Stomach (tissue), 9 donors: ENCODE measurements around the gene ADGRL2. TPM values are rescaled to one million over a fixed set of nuclear protein-coding genes. Genes with fewer than 3 reads are reported as not detected.
"Not testable (repeated sequence)": the region's sequence is repeated elsewhere in the genome, so short reads cannot be mapped to it uniquely, and the experiment has no call there.

Experiments used
- DNase-seq, 2 donors: peaks; one replicate each; pipeline versions ENCODE4 v3.0.0 to v3.0.0-alpha.2; 2013 to 2019
- H3K27ac ChIP-seq, 5 donors: fragments of 200-600 bp in 4 of 5; sonication (generic) in 4 of 5; one replicate each; pipeline ENCODE4 v1.5.1; 2013 to 2019; ENCODE audit warnings: mild to moderate bottlenecking in 1 of 5, moderate library complexity in 1 of 5
- H3K27me3 ChIP-seq, 3 donors: fragments of 200-600 bp; sonication (generic); one replicate each; pipeline ENCODE4 v1.5.1; 2017 to 2019; ENCODE audit warnings: mixed run types in 1 of 3
- H3K36me3 ChIP-seq, 4 donors: fragments of 200-600 bp; sonication (generic); 1 replicate in 3 of 4; 2 replicates in 1 of 4; pipeline ENCODE4 v1.5.1; 2016 to 2019
- H3K4me1 ChIP-seq, 4 donors: fragments of 200-600 bp; sonication (generic); one replicate each; pipeline ENCODE4 v1.5.1; 2016 to 2019
- H3K4me3 ChIP-seq, 4 donors: fragments of 200-600 bp; sonication (generic) in 3 of 4; one replicate each; pipeline ENCODE4 v1.5.1; 2016 to 2019; ENCODE audit warnings: mild to moderate bottlenecking in 1 of 4
- H3K9me3 ChIP-seq, 4 donors: fragments of 200-600 bp; sonication (generic); one replicate each; pipeline ENCODE4 v1.5.1; 2016 to 2019
- EP300 ChIP-seq: sonication (generic); formaldehyde crosslinking; IDR thresholded peaks from one replicate; pipeline ENCODE4 v1.6.1; 2017; ENCODE audit warnings: antibody characterized with exemption
- POLR2A ChIP-seq, 4 donors: fragments of 450-650 bp; IDR thresholded peaks; one replicate each; pipeline ENCODE4 v1.6.1; 2016; ENCODE audit warnings: antibody characterized with exemption in 4 of 4, control low read depth in 2 of 4, mild to moderate bottlenecking in 1 of 4, moderate library complexity in 1 of 4
- POLR2AphosphoS5 ChIP-seq, 3 donors: sonication (generic); formaldehyde crosslinking; IDR thresholded peaks; one replicate each; pipeline ENCODE4 v1.6.1; 2016; ENCODE audit warnings: antibody characterized with exemption in 3 of 3
- WGBS, 5 donors: extraction: QIAGEN DNeasy Blood & Tissue Kit in 3 of 5; methylation state at CpG; one replicate each; pipeline versions ENCODE4 v1.1.5 to v1.1.7; 2013 to 2018; 5-methylcytosine and 5-hydroxymethylcytosine counted together
- intact Hi-C: fragments of 100-400 bp; cut with DNase I; formaldehyde crosslinking; loops from one replicate; pipeline ENCODE4 v1.15.1; 2023; ENCODE audit warnings: low total_unique reads
- polyA plus RNA-seq, 3 donors: library from polyadenylated mRNA; stranded (reverse); fragments of 200-250 nt; gene quantifications; one replicate each; pipeline ENCODE4 v1.2.3, GENCODE V29; 2013
- total RNA-seq, 5 donors: library from RNA; depleted of rRNA; stranded (reverse); fragments of >200 nt; gene quantifications; one replicate each; pipeline versions ENCODE4 v1.1.0 to v1.2.3, GENCODE V29; 2014 to 2016
- TF ChIP-seq, protein P1 (sequence below), 7 experiments: fragments of 450-650 bp in 4 of 7; fragments of 200-600 bp in 3 of 7; sonication (generic) in 3 of 7; IDR thresholded peaks; one replicate each; pipeline ENCODE4 v1.5.1; 2016 to 2019; ENCODE audit warnings: antibody characterized with exemption in 7 of 7, control low read depth in 2 of 7, mild to moderate bottlenecking in 1 of 7
- donor health status: healthy with polysubstance abuse.
- donor health status: Bipolar disorder and iron deficiency.
- donor health status: healthy.

Gene ADGRL2
- total and polyA plus RNA-seq, 8 donors = 13.0 to 173 (median 23.7) TPM

DNA sequence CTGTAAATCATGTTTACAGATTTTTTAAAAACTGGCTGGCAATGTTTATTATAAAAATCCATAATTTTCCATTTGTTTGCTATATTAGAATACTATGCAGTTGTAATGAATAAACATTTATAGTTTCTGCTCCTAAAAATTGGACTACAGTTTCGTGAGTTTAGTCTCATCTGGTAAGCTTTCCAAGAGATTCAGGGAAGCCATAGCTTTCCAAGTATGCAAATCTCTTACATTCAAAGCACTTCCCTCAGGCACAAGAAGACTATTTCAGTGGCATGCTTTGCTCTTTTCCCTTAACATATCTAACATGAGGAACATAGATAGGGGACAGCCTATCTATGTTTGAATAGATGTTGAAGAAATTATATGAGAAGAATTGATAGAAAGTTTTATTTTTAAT, 77.2 kb downstream of the ADGRL2 start:
- TF ChIP-seq POLR2AphosphoS5 (IDR thresholded peaks at IDR 0.05) (no peak), EP300 (no peak), POLR2A (IDR thresholded peaks at IDR 0.05) (no peak)
- TF ChIP-seq, protein P1, sequence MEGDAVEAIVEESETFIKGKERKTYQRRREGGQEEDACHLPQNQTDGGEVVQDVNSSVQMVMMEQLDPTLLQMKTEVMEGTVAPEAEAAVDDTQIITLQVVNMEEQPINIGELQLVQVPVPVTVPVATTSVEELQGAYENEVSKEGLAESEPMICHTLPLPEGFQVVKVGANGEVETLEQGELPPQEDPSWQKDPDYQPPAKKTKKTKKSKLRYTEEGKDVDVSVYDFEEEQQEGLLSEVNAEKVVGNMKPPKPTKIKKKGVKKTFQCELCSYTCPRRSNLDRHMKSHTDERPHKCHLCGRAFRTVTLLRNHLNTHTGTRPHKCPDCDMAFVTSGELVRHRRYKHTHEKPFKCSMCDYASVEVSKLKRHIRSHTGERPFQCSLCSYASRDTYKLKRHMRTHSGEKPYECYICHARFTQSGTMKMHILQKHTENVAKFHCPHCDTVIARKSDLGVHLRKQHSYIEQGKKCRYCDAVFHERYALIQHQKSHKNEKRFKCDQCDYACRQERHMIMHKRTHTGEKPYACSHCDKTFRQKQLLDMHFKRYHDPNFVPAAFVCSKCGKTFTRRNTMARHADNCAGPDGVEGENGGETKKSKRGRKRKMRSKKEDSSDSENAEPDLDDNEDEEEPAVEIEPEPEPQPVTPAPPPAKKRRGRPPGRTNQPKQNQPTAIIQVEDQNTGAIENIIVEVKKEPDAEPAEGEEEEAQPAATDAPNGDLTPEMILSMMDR (IDR thresholded peaks at IDR 0.05) = no peak
- Histone ChIP-seq H3K4me1 (peaks cover 27 to 69% (median 47%) of the 10 kb centered on the region in 4 donors), H3K27ac (peak overlapping the region in 4 of 5 donors; percentile 49 to 71 (median 66)), H3K27me3 (no peaks in the 10 kb centered on the region), H3K4me3 (no peak overlapping the region), H3K9me3 (no peaks in the 10 kb centered on the region), H3K36me3 (no peaks in the 10 kb centered on the region)
- intact Hi-C loops = no loop called here
- DNase-seq = peak in 1 of 2 donors; percentile 24
- WGBS, 5 donors = 11 to 18% (median 17%) methylated on average over 1 of the region's 1 CpG

DNA sequence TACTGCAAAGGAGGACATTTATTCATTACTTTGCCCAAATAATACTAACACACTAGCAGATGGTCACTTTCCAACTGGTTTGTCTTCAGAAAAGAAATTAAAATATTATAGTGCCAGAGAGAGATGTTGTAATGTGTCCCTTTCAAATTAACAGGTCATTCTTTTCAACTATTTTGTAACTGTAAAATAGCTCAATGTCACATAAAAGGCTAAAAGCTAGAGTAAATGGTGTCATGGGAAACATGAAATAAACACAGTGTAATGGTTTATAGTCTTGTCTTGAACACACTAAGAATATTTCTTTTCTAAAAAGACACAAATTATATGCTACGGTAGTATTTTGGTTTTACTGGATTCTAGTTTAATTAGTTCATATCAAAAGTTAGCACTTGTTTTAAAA, 77.8 kb downstream of the ADGRL2 start:
- no peaks in the 10 kb centered on the region for H3K36me3 ChIP-seq
- H3K4me3 ChIP-seq = no peak overlapping the region
- H3K27ac ChIP-seq = peak overlapping the region in 3 of 5 donors; percentile 65 to 71 (median 68)
- 70 to 89% (median 74%) methylated on average over 1 of the region's 1 CpG for WGBS, 5 donors
- DNase-seq = no peak
- TF ChIP-seq, protein P1 (IDR thresholded peaks at IDR 0.05) = no peak
- TF ChIP-seq EP300 (no peak), POLR2A (IDR thresholded peaks at IDR 0.05) (no peak), POLR2AphosphoS5 (IDR thresholded peaks at IDR 0.05) (no peak)
- intact Hi-C loops = no loop called here
- no peaks in the 10 kb centered on the region for H3K27me3 ChIP-seq
- no peaks in the 10 kb centered on the region for H3K9me3 ChIP-seq
- H3K4me1 ChIP-seq = peaks cover 27 to 68% (median 47%) of the 10 kb centered on the region in 4 donors

DNA sequence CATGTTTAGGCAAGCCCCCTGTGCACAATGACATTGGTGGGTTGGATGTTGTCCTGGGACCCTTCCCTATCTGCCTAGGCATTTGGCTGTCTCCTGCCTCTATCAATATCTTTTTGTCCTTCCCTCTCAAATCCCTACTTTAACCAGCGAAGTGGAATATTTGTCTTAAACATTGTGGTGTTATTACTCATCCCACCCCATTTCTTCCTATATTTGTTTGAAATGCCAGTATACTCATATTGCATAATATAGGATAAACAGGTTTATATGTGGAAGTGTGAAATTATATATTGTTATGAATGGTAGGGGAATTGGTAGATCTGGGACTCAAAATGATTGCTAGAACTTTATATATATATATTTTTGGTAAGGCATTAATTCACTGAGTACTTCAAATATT, 80.0 kb downstream of the ADGRL2 start:
- no peak for DNase-seq
- H3K9me3 ChIP-seq = no peaks in the 10 kb centered on the region
- TF ChIP-seq EP300 = no peak
- TF ChIP-seq, protein P1 (IDR thresholded peaks at IDR 0.05) = no peak
- TF ChIP-seq POLR2A (IDR thresholded peaks at IDR 0.05) = no peak
- TF ChIP-seq POLR2AphosphoS5 (IDR thresholded peaks at IDR 0.05) = no peak
- WGBS, 5 donors = 90 to 100% (median 92%) methylated on average over 1 of the region's 1 CpG
- no peaks in the 10 kb centered on the region for H3K36me3 ChIP-seq
- no peak overlapping the region for H3K4me3 ChIP-seq
- no peaks in the 10 kb centered on the region for H3K27me3 ChIP-seq
- H3K27ac ChIP-seq = no peak overlapping the region
- H3K4me1 ChIP-seq = peaks cover 27 to 56% (median 40%) of the 10 kb centered on the region in 4 donors
- intact Hi-C loops = no loop called here

DNA sequence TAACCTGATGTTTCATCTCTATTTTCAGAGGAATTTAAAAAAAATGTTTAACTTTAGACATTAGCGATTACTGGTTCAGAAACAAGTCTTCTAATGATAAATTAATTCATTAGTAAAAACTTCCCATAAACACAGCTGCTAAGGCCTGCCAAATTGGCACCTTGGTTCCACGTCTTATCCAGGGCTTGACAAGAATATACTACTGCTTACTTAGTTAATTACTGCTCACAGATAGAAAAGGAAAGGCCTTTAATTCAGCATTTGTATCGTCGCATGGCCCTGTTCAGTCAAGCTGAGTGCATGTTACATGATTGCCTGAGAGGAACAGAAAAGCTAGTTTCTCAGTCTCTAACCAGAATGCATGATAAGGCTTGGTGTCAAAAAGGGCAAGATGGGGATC, 84.6 kb downstream of the ADGRL2 start:
- 68 to 73% (median 72%) methylated on average over 4 of the region's 4 CpGs for WGBS, 5 donors

DNA sequence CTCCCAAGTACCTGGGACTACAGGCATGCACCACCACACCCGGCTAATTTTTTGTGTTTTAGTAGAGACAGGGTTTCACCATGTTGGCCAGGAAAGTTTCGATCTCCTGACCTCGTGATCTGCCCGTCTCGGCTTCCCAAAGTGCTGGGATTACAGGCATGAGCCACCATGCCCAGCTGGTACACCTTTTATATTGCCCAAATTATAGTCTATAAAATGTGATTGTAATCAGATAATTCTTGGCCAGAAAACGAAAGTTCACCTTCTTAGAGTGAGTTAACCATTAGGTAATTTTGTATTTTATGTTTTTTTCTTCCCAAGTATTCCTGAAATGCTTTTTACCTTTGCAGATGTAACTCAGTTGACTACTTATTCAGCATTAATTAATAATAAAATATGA, 85.6 kb downstream of the ADGRL2 start:
- intact Hi-C loops, H3K27me3 ChIP-seq, DNase-seq, H3K36me3 ChIP-seq, H3K9me3 ChIP-seq, H3K4me3 ChIP-seq, H3K27ac ChIP-seq: not testable (repeated sequence)
- H3K4me1 ChIP-seq = peaks cover 0 to 27% (median 5%) of the 10 kb centered on the region in 4 donors
- 83 to 89% (median 87%) methylated on average over 6 of the region's 6 CpGs for WGBS, 5 donors

More for the DNA sequence above, 84.6 kb downstream of the ADGRL2 start:
- TF ChIP-seq EP300 = no peak
- H3K9me3 ChIP-seq = no peaks in the 10 kb centered on the region
- no peaks in the 10 kb centered on the region for H3K27me3 ChIP-seq
- no peak for DNase-seq
- H3K36me3 ChIP-seq = no peaks in the 10 kb centered on the region
- intact Hi-C loops = no loop called here
- peaks cover 0 to 27% (median 5%) of the 10 kb centered on the region in 4 donors for H3K4me1 ChIP-seq
- H3K27ac ChIP-seq = no peak overlapping the region
- no peak overlapping the region for H3K4me3 ChIP-seq
